Cardiac muscle cell (in vitro differentiated cells and primary cell): ENCODE results near the gene MACROH2A2. TPM values are rescaled to one million over a fixed set of nuclear protein-coding genes. Genes with fewer than 3 reads are reported as not detected.
"Not testable (repeated sequence)": the region's sequence is repeated elsewhere in the genome, so short reads cannot be mapped to it uniquely, and the experiment has no call there.

Source experiments
- DNase-seq, 2 donors: peaks; one replicate each; pipeline versions ENCODE4 v3.0.0 to v3.0.0-alpha.2; 2010 to 2017; ENCODE audit warnings: low read depth in 1 of 2, low spot score in 1 of 2
- H3K27ac ChIP-seq: fragments of 200-600 bp; sonication (generic); 2 replicates; pipeline ENCODE4 v1.5.1; 2016
- H3K27me3 ChIP-seq: fragments of 200-600 bp; sonication (generic); 2 replicates; pipeline ENCODE4 v1.6.0; 2016; ENCODE audit warnings: control low read depth
- H3K36me3 ChIP-seq: fragments of 200-600 bp; sonication (generic); 2 replicates; pipeline ENCODE4 v1.5.1; 2016; ENCODE audit warnings: control low read depth
- H3K4me1 ChIP-seq: fragments of 200-600 bp; sonication (generic); 2 replicates; pipeline ENCODE4 v1.8.1; 2017; ENCODE audit warnings: low read depth, mild to moderate bottlenecking, mixed run types
- H3K4me3 ChIP-seq: fragments of 200-600 bp; sonication (generic); 2 replicates; pipeline ENCODE4 v1.5.1; 2016; ENCODE audit warnings: mild to moderate bottlenecking
- H3K9me3 ChIP-seq: fragments of 200-600 bp; sonication (generic); 2 replicates; pipeline ENCODE4 v1.5.1; 2017; ENCODE audit warnings: low read depth, mild to moderate bottlenecking, control low read depth
- polyA plus RNA-seq: library from polyadenylated mRNA; unstranded; fragments of >200 nt; fragmentation: Nextera tagmentation; extraction: Ambion mirVana; gene quantifications from 2 replicates; pipeline ENCODE4 v1.2.1, GENCODE V29; 2016
- total RNA-seq: library from RNA; depleted of rRNA; stranded (reverse); fragments of >200 nt; gene quantifications from 2 replicates; pipeline ENCODE4 v1.2.3, GENCODE V29; 2016
- TF ChIP-seq, protein P1 (sequence below): IDR thresholded peaks from 2 replicates; pipeline ENCODE4 v1.5.1; 2012; ENCODE audit warnings: low read depth, mild to moderate bottlenecking, low read length

The MACROH2A2 gene
- total and polyA plus RNA-seq, 2 experiments from 2014 or later, result 142 to 161 TPM

DNA sequence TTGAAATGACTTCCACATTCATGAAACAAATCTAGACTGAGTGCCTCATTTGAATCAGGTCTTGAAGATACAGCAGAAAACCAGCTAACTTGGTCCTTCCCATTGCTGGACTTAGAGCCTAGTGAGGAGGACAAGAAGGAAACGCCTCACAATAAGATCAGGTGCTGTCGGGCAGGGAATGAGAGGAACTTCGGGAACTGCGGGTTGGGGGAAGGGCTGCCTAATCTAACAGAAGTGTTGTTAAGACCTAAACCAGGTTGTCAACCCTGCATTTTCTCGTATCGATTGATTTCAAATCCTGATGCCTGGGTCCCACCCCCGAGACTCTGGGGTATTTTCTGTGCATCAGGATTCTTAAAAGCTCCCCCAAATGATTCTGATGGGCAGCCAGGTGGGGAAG is 26.3 kb downstream of the MACROH2A2 start:
- peaks cover 15% of the 10 kb centered on the region for H3K36me3 ChIP-seq

DNA sequence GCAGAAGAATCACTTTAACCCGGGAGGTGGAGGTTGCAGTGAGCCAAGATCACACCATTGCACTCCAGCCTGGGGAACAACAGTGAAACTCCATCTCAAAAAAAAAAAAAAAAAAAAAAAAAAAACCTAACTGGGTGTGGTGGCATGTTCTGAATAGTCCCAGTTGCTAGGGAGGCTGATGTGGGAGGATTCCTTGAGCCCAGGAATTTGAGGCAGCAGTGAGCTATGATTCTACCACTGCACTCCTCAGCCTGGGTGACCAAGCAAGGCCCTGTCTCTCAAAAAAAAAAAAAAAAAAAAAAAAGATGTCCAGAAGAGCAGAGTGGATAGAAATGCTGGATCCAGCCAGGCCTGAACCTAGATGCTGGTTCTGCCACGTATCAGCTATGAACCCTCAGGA is 28.1 kb downstream of the MACROH2A2 start:
- not testable (repeated sequence) for H3K27ac ChIP-seq, H3K9me3 ChIP-seq, H3K4me3 ChIP-seq, H3K4me1 ChIP-seq, DNase-seq, H3K27me3 ChIP-seq
- H3K36me3 ChIP-seq, result peaks cover 13% of the 10 kb centered on the region

More for the DNA sequence above, 26.3 kb downstream of the MACROH2A2 start:
- TF ChIP-seq, protein P1, sequence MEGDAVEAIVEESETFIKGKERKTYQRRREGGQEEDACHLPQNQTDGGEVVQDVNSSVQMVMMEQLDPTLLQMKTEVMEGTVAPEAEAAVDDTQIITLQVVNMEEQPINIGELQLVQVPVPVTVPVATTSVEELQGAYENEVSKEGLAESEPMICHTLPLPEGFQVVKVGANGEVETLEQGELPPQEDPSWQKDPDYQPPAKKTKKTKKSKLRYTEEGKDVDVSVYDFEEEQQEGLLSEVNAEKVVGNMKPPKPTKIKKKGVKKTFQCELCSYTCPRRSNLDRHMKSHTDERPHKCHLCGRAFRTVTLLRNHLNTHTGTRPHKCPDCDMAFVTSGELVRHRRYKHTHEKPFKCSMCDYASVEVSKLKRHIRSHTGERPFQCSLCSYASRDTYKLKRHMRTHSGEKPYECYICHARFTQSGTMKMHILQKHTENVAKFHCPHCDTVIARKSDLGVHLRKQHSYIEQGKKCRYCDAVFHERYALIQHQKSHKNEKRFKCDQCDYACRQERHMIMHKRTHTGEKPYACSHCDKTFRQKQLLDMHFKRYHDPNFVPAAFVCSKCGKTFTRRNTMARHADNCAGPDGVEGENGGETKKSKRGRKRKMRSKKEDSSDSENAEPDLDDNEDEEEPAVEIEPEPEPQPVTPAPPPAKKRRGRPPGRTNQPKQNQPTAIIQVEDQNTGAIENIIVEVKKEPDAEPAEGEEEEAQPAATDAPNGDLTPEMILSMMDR, result no peak
- Histone ChIP-seq H3K27me3 (no peaks in the 10 kb centered on the region), H3K9me3 (no peaks in the 10 kb centered on the region), H3K27ac (no peak overlapping the region), H3K4me3 (no peak overlapping the region), H3K4me1 (no peaks in the 10 kb centered on the region)
- no peak for DNase-seq

- peak in 1 of 2 donors; percentile 5 for DNase-seq
- H3K4me1 ChIP-seq, result no peaks in the 10 kb centered on the region
- no peaks in the 10 kb centered on the region for H3K9me3 ChIP-seq
- H3K27ac ChIP-seq, result no peak overlapping the region
- no peak overlapping the region for H3K4me3 ChIP-seq
- TF ChIP-seq, protein P1, result no peak
- H3K27me3 ChIP-seq, result no peaks in the 10 kb centered on the region
- H3K36me3 ChIP-seq, result peaks cover 3% of the 10 kb centered on the region
These were observed 31.5 kb downstream of the MACROH2A2 start for GRCh38 chr10:70084189-70084588.

- DNase-seq, result no peak
- Histone ChIP-seq H3K9me3 (no peaks in the 10 kb centered on the region), H3K27ac (peak overlapping the region; percentile 17), H3K36me3 (peaks cover 16% of the 10 kb centered on the region), H3K4me1 (no peaks in the 10 kb centered on the region), H3K4me3 (no peak overlapping the region), H3K27me3 (no peaks in the 10 kb centered on the region)
- TF ChIP-seq, protein P1, result no peak
These were observed 33.4 kb downstream of the MACROH2A2 start for GRCh38 chr10:70085975-70086613.

- Histone ChIP-seq H3K36me3 (peaks cover 27% of the 10 kb centered on the region), H3K9me3 (no peaks in the 10 kb centered on the region), H3K27me3 (no peaks in the 10 kb centered on the region), H3K4me3 (no peak overlapping the region), H3K27ac (no peak overlapping the region), H3K4me1 (no peaks in the 10 kb centered on the region)
- peak in 1 of 2 donors; percentile 19 for DNase-seq
- TF ChIP-seq, protein P1, result no peak
These were observed 35.1 kb downstream of the MACROH2A2 start for GRCh38 chr10:70087616-70088307.

- Histone ChIP-seq H3K9me3 (no peaks in the 10 kb centered on the region), H3K27me3 (no peaks in the 10 kb centered on the region), H3K4me3 (no peak overlapping the region), H3K27ac (no peak overlapping the region), H3K36me3 (peaks cover 28% of the 10 kb centered on the region), H3K4me1 (no peaks in the 10 kb centered on the region)
- DNase-seq, result peak in 1 of 2 donors; percentile 24
- TF ChIP-seq, protein P1, result no peak
These were observed 35.7 kb downstream of the MACROH2A2 start for GRCh38 chr10:70088308-70088698.
